ENCODE measurements around the gene COL16A1. TPM values are rescaled to one million over a fixed set of nuclear protein-coding genes. Genes with fewer than 3 reads are reported as not detected.

Gene COL16A1
- total RNA-seq, 1 donor from 2014 or later, result 339 TPM

- H3K9me3 ChIP-seq, result no peaks in the 10 kb centered on the region
- peaks cover 0 to 2% of the 10 kb centered on the region in 2 donors for H3K36me3 ChIP-seq
- no peak overlapping the region for H3K4me3 ChIP-seq
- H3K27ac ChIP-seq, result no peak overlapping the region
- intact Hi-C loops (cut with DNase I), result no loop called here
- TF ChIP-seq, protein P1, sequence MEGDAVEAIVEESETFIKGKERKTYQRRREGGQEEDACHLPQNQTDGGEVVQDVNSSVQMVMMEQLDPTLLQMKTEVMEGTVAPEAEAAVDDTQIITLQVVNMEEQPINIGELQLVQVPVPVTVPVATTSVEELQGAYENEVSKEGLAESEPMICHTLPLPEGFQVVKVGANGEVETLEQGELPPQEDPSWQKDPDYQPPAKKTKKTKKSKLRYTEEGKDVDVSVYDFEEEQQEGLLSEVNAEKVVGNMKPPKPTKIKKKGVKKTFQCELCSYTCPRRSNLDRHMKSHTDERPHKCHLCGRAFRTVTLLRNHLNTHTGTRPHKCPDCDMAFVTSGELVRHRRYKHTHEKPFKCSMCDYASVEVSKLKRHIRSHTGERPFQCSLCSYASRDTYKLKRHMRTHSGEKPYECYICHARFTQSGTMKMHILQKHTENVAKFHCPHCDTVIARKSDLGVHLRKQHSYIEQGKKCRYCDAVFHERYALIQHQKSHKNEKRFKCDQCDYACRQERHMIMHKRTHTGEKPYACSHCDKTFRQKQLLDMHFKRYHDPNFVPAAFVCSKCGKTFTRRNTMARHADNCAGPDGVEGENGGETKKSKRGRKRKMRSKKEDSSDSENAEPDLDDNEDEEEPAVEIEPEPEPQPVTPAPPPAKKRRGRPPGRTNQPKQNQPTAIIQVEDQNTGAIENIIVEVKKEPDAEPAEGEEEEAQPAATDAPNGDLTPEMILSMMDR (IDR thresholded peaks at IDR 0.05), result no peak
- peaks cover 10 to 39% of the 10 kb centered on the region in 2 donors for H3K4me1 ChIP-seq
- no peaks in the 10 kb centered on the region for H3K27me3 ChIP-seq
- no peak for DNase-seq (ENCODE audit: low spot score in 2 of 2)
Measured at GRCh38 chr1:31640179-31640578, 63.6 kb downstream of the COL16A1 start.

GRCh38 chr1:31639543-31639942 is 64.3 kb downstream of the COL16A1 start:
- no peak for DNase-seq (ENCODE audit: low spot score in 2 of 2)
- Histone ChIP-seq H3K27ac (no peak overlapping the region), H3K27me3 (no peaks in the 10 kb centered on the region), H3K36me3 (peaks cover 5 to 8% of the 10 kb centered on the region in 2 donors), H3K4me1 (peaks cover 10 to 39% of the 10 kb centered on the region in 2 donors), H3K9me3 (no peaks in the 10 kb centered on the region), H3K4me3 (no peak overlapping the region)
- TF ChIP-seq, protein P1 (IDR thresholded peaks at IDR 0.05), result no peak
- intact Hi-C loops (cut with DNase I), result no loop called here

GRCh38 chr1:31637915-31638673 is 65.7 kb downstream of the COL16A1 start:
- Histone ChIP-seq H3K4me1 (peaks cover 0 to 29% of the 10 kb centered on the region in 2 donors), H3K36me3 (peaks cover 7 to 22% of the 10 kb centered on the region in 2 donors), H3K27ac (no peak overlapping the region), H3K9me3 (no peaks in the 10 kb centered on the region), H3K4me3 (no peak overlapping the region), H3K27me3 (no peaks in the 10 kb centered on the region)
- no peak for DNase-seq (ENCODE audit: low spot score in 2 of 2)
- TF ChIP-seq, protein P1 (IDR thresholded peaks at IDR 0.05), result no peak
- intact Hi-C loops (cut with DNase I), result no loop called here

DNA sequence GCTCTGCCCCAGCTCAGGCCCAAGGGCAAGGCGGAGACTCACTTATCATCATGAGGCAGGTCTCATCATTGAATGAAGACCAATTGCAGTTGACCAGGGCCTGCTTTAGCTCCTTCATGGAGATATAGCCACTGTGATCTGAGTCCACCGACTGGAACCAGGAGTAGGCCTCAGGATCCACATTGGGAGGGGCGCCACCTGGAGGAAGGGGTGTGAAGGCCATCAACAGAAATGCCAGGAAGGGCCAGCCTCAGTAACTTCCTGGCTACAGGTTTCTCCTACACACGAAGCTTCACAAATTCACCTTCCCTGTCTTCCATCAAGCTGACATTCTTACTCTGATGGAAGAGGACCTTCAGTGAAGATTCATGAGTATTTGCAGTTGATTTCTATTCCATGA is 70.7 kb downstream of the COL16A1 start:
- H3K27ac ChIP-seq, result peak overlapping the region; percentile 22 to 46
- peaks cover 35 to 64% of the 10 kb centered on the region in 2 donors for H3K36me3 ChIP-seq
- TF ChIP-seq, protein P1 (IDR thresholded peaks at IDR 0.05), result peak in 1 of 3 experiments; percentile 32
- H3K4me3 ChIP-seq, result no peak overlapping the region
- no peaks in the 10 kb centered on the region for H3K9me3 ChIP-seq
- intact Hi-C loops (cut with DNase I), result no loop called here
- no peaks in the 10 kb centered on the region for H3K27me3 ChIP-seq
- no peak for DNase-seq (ENCODE audit: low spot score in 2 of 2)
- H3K4me1 ChIP-seq, result peaks cover 9 to 17% of the 10 kb centered on the region in 2 donors

DNA sequence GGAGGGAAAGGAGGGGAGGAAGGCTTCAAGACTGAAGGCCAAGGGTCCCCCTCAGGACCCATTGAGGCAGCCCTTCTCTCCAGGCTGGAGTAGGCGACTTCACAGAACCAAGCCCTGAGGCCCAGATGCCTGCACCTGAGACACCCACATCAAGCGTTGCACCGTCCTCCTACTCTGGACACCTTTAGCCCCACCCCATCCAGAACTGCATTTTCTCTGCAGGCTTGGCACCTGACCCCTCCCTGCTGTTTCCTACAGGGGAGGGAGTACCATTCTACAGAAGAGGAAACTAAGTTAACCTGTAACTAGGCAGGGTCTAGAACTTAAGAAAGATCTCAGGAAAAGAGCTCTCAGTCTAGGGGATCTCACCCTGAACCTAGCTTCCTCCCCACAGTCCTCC is 71.2 kb downstream of the COL16A1 start:
- no peaks in the 10 kb centered on the region for H3K27me3 ChIP-seq
- H3K4me1 ChIP-seq, result peaks cover 11 to 19% of the 10 kb centered on the region in 2 donors
- peaks cover 35 to 64% of the 10 kb centered on the region in 2 donors for H3K36me3 ChIP-seq
- no peaks in the 10 kb centered on the region for H3K9me3 ChIP-seq
- TF ChIP-seq, protein P1 (IDR thresholded peaks at IDR 0.05), result no peak
- DNase-seq (ENCODE audit: low spot score in 2 of 2), result no peak
- peak overlapping the region; percentile 22 to 46 for H3K27ac ChIP-seq
- intact Hi-C loops (cut with DNase I), result no loop called here
- no peak overlapping the region for H3K4me3 ChIP-seq
